Activated CD8-positive, alpha-beta memory T cell treated with anti-CD3 and anti-CD28 coated beads for 48 hours (primary cell): ENCODE results near the gene CDKL4.
"Not testable (repeated sequence)": the region's sequence is repeated elsewhere in the genome, so short reads cannot be mapped to it uniquely, and the experiment has no call there.

Experiments
- DNase-seq, 3 experiments: peaks; one replicate each; pipeline ENCODE4 v3.0.0-alpha.2; 2020; ENCODE audit warnings: low read depth in 2 of 3, low spot score in 2 of 3

Gene CDKL4

DNA sequence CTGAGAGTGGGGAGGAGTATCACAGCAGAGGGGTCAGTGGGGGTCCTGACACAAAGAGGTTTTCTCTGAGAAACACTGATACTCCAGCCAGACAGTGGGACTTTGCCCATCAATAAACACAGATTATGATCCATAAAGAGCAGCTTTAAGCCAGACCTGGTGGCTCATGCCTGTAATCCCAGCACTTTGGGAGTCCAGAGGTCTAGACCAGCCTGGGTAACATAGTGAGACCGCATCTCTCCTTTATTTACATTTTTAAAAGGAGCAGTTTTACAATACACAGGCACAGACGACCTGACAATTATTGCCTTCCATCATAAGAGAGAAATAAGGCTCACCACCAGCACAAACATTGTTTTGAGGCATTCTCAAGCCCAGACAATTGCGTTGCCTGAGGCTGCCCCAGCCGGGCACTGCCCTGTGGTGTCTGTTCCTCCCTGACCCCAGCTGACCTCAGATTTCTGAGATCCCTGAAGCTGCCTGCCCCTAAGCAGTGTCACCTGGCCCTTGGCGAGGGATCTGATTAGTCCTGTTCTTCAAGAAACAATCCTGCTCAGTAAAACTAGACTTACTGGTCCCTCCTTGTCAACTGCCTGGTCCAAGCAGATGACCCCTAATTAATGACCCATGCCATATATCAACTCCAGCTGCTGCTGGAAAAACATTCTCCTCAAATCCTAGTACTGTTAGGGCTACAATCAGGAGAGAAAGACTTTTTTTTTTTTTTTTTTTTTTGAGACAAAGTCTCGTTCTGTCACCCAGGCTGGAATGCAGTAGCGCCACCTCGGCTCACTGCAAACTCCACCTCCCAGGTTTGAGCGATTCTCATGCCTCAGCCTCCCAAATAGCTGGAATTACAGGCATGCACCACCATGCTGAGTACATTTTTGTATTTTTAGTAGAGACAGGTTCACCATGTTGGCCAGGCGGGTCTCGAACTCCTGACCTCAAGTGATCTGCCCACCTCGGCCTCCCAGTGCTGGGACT, 63.5 kb downstream of the CDKL4 start:
- DNase-seq: no peak

DNA sequence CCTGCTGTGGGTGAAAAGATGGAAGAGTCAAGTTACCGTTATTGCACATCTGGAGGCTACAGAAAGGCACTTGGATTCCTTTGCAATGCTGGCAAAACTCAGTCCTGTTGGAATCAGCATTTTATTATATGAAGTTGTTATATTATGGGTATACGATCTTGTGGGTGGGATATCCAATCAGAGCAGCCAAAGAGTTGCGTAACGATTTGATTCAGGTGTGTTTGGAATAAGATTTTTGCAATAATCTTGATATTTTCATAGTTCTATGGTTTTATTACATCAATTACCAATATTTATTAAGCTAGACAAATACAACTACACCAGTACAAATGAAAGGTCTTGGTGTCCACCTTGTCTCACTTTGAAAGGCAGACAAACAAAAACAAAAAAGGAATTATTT, 65.0 kb downstream of the CDKL4 start:
- no peak for DNase-seq

DNA sequence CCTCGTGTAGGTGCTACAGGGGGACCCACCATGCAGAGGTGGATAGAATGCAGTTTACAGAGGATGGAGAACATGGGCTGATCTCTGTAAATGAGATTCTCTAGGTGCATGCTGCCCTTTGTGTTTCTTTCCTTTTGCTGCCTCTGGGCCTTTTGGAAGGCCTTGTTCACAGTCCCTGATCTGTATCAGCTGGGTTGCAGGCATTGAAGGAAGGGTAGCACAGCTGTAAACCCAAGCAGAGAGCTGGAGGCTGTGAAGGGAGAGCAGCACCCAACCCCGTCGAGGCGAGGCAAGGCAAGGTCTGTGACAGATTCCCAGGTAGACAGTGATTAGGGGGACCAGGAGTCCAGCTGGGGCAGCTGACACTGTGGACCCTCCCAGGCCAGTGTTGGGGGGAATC, 66.8 kb downstream of the CDKL4 start:
- DNase-seq: no peak

DNA sequence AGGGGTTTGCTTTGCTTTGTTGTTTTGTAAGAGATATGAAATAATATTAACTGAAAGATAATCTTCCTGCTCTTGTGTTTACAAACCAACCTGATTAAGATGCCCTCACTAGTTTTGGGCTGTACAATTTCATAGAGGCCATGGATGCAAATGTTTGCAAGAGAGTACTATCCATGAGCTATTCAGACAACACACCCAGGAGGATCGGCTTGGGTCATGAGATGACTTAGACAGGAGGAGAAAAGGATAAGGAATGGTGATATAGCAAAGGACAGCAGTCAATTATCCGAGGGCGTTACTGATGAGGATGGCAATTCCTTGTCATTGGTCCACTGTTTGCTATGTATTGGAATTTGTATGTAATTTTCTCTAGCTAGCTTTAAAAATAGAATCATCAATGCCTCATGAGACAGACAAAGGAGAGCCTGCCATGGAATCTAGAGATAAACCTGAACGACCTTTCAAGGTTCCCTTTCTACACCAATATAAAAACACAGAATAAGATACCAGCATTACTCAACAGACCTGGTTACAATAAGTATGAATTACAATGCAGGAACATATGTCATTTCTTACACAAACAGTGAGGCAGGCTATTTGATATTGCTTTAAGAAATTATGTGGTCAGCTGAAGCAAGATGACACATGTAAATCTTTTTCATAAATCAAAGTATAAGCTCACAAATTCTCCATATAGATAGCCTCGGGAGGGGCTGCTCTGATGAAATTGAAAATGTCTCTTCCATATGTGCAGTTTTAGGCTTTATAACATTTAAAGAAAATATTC, 68.6 kb downstream of the CDKL4 start:
- DNase-seq: no peak

DNA sequence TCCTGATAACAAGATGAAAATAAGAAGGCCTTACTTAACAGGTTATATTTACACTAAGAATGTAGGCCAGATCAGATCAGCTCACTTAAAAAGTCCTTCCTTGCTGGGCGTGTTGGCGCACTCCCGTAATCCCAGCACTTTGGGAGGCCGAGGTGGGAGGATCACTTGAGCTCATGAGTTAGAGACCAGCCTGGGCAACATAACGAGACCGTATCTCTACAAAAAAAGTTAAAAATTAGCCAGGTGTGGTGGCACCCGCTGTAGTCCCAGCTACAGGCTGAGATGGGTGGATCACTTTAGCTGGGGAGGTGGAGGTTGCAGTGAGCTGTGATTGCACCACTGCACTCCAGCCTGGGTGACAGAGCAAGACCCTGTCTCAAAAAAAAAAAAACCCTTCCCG, 69.7 kb downstream of the CDKL4 start:
- no peak for DNase-seq

DNA sequence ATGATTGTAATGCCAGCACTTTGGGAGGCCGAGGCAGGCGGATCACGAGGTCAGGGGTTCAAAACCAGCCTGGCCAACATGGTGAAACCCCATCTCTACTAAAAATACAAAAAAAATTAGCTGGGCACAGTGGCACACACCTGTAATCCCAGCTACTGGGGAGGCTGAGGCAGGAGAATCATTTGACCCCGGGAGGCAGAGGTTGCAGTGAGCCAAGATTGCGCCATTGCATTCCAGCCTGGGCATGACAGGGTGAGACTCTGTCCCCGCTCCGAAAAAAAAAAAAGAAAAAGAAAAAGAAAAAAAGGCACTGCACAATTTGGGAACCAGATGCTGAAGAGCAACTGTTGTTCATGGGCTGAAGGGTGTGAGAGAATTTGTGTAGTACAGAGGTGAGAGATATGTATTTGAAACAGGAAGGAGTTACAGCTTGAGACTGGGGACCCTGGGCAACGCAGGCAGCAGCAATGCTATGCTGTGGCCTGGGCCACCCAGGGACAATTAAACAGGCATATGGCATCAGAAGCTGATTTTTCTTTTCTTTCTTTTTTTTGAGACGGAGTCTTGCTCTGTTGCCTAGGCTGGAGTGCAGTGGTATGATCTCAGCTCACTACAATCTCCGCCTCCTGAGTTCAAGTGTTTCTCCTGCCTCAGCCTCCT, 71.6 kb downstream of the CDKL4 start:
- not testable (repeated sequence) for DNase-seq

DNA sequence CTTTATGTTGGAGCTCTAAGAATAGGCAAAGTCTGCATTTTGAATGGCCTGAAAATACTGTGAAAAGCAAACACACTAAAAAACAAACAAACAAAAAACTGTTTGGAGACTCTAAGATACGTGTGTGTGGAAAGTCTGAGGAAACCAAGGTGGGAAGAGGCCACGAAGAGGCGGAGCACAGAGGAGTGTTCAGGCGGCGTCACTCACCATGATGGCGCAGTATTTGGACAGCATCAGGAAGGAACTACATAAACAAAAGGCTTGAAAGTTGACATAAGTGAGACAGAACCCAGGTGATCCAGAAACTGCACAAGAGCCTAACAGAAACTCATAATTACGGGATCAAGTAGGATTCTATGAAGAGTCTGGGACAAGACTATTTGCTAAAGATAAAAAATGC, 72.1 kb downstream of the CDKL4 start:
- no peak for DNase-seq

DNA sequence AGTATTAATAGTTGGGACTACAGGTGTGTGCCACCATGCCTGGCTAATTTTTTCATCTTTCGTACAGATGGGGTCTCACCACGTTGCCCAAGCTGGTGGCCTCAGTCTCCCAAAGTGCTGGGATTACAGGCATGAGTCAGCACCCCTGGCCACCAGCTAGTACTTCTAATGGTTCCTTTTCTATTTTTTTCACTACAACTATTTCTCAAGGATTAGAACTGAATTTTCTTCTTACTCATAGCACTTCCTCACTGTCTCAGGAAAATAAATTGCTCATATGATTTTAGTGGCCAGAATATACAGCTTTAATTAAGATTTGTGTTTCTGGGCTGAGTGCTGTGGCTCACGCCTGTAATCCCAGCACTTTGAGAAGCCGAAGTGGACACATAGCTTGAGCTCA, 79.7 kb downstream of the CDKL4 start:
- DNase-seq: no peak

DNA sequence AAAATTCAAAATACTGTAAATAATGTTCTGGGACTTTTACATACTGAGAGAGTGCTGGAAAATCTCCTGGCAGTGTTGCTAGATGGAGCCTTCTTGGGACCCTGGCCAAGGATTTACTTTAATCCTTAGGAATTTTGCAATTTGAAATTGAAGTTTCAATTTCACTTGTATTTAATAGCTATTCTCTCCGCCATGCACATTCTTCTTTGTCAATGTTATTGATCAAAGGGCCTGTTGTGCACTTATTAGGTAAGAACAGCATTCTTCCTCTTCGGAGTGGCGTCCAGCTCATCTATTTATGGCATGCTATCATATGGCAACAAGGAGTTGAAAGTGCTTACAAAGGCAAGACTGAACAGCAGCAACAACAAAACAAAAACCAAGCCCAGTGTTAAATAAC, 82.8 kb downstream of the CDKL4 start:
- DNase-seq: no peak

DNA sequence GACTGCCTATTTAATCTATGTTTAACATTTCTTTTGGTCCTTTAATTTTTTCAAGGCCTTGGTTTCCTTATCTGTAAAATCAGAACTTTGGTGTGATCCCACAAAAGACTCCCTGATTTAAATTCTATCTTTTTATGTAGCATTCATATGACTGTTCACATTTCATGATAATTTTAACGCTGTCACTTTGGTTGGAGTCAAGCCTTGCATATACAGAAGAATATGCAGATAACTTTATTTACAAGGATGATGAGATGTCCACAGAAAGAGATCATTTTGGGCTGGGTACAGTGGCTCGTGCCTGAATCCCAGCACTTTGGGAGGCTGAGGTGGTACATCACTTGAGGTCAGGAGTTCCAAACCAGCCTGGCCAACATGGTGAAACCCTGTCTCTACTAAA, 84.5 kb downstream of the CDKL4 start:
- DNase-seq: no peak

DNA sequence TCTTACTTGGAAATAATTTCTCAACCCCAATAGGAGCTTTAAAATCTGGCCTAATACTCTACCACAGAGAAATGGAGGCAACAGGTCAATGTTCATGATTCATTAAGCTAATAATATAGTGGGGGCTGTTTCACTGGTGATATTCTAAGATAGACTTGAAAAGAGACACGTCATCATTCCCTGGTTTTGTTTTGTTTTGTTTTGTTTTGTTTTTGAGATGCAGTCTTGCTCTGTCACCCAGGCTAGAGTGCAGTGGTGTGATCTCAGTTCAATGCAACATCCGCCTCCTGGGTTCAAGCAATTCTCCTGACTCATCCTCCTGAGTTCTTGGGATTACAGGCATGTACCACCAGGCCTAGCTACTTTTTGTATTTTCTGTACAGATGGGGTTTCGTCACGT, 85.4 kb downstream of the CDKL4 start:
- no peak for DNase-seq

DNA sequence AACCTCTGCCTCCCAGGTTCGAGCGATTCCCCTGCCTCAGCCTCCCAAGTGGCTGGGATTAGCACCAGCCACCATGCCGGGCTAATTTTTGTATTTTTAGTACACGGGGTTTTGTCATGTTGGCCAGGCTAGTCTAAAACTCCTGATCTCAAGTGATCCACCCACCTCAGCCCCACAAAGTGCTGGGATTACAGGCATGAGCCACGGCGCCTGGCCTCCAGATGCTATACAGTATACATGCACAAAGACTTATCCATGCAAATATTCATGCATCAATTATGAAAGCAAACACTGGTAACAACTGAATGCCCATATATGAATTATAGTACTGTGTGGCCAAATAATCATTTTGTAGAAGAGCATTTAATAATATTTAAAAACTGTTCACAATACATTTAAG, 86.9 kb downstream of the CDKL4 start:
- no peak for DNase-seq

DNA sequence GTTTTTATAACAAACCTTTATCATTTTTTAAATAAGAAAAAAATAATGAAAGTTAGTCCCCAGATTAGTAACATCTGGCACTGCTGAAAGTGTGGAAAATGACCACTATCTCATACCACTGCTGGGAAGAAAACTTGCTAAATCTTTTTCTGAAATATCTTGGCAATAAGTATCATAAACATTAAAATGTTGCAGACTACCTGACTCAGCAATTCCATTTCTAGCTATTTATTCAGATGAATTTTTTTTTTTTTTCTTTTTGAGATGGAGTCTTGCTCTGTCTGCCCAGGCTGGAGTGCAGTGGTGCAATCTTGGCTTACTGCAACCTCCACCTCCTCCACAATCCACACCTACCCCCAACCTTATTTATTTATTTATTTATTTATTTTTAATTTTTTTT, 87.7 kb downstream of the CDKL4 start:
- no peak for DNase-seq

DNA sequence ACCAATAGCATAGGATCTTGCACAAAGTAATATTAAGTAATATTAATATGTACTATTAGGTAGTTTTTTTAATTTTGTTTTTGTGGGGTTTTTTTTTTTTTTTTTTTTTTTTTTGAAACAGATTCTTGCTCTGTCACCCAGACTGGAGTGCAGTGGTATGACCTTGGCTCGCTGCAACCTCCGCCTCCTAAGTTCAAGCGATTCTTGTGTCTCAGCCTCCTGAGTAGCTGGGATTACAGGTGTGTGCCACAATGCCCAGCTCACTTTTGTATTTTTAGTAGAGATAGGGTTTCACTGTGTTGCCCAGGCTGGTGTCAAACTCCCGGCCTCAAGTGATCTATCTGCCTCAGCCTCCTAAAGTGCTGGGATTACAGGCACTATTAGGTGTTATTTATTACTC, 88.2 kb downstream of the CDKL4 start:
- DNase-seq: not testable (repeated sequence)

DNA sequence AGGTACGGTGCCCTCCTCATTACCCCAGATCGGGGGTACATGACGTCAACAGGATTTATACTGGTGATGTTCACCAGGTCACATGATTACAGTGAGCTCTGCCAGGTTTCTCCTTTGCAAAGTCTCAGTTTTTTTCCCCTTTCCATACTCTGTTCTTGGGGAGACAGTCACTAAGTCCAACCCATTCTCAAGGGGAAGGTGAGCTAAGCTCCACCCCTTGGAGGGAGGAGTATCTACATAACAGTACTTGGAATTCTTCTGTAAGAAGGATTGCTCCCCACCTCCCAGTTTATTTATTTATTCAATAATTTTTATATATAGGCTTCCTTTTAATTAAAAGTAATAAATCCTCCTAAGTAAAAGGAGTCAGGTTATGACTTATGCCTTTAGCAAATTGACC, 88.8 kb downstream of the CDKL4 start:
- DNase-seq: no peak

DNA sequence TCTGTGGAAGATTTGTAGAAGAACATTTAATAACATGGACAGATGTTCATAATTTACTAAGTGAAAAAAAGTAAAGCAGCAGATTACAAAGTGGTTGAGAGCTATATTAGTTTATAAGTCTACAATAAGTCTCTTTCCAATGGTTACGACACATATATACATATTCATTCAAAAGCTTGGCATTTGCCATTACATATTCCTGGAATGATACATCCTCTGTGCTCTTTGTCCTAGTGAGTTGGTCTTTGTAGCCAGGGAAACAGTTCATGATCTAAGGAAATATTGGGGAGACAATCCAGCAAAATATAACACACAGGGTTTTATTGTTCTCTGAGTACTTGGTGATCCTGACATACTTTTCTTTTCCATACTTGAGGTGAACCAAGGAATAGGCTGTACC, 90.5 kb downstream of the CDKL4 start:
- no peak for DNase-seq

DNA sequence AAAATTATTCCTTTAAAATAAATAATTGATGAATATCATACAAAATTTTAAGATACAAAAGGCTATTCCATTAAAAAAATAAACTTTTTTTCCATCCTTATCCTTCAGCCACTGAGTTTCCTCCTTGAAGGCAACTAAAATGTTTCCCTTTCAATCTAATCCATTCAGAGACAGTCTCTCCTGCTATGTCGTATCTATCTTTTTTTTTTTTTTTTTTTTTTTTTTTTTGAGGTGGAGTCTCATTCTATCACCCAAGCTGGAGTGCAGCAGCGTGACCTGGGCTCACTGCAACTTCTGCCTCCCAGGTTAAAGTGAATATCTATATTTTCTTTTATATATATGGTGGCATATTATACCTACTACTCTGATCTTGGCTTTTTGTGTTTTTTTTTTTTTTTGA, 91.3 kb downstream of the CDKL4 start:
- DNase-seq: no peak

DNA sequence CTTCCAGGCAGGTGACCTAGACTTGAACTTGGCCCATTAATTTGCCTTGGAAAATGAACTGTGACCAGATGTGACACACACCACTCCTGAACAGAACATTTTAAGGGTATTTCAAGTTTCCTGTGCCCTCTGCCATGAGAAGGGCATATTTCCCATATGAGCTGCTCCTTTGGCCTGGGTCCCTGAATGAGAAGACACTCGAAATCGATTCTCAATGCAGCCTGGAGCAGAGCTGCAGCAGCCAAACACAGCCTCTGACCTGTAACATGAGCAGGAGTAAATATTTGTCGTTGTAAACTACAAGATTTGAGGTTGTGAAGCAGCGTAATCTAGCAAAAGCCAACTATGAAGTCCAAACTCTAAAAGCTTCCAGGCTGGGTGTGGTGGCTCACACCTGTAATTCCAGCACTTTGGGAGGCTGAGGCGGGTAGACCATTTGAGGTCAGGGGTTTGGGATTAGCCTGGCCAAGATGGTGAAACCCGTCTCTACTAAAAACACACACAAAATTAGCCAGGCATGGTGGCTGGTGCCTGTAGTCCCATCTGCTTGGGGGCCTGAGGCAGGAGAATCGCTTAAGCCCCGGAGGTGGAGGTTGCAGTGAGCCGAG, 92.8 kb downstream of the CDKL4 start:
- no peak for DNase-seq

DNA sequence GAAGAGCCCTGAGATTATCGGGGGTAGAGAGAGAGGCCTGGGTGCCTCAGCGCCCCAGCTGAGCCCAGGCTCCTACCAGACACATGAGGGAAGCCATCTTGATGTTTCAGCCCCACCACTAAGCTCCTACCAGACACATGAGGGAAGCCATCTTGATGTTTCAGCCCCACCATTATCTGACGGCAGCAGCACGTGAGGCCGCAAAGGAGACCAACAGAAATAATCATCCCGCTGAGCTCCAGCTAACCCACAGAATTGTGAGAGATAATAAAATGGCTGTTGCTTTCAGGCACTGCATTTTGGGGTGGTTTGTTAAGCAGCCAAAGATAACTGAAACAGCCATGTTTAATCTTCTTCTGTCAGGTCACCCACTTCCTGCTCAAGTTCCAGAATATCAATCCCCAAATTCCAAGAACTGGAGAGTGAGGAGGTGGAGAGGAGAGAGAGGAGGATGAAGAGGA, 93.6 kb downstream of the CDKL4 start:
- no peak for DNase-seq

DNA sequence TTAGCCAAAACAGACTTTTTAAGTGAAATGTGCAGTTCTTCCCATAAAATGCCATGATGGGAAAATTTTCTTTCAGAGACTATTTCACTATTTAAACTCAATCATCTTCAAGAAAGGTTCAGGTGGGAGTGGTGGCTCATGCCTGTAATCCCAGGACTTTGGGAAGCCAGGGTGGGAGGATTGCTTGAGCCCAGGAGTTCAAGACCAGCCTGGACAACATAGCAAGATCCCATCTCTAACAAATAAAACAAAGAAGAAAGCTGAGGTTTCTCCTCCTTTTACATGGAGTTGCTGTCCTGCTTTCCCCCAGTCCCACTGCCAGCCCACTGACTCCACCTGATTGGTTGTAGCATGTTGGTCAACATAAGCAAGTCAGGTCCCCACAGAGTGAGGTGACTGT, 97.1 kb downstream of the CDKL4 start:
- no peak for DNase-seq

DNA sequence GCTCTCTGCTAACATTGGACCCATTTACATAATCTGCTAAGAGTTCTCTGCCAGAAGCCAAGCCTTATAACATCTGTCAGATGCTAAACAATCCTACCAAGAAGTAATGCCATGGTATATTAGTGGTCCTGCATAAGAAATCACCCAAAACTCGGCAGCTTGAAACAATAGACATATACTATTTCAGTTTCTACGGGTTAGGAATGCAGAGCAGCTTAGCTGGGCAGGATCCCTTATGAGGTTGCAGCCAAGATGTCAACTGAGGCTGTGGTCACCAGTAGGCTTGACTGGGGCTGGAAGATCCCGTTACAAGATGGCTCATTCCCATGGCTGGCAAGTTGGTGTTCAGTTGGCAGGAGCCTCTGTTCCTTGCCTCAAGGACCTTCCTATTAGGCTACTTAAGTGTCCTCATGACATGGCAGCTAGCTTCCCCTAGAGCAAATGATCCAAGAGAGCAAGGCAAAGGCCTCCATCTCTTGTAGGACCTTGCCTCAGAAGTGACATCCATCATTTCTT, 97.8 kb downstream of the CDKL4 start:
- DNase-seq: no peak
